Measurements from ENCODE around the gene CGREF1.

CGREF1 gene

GRCh38 chr2:27074738-27075565, 44.0 kb downstream of the CGREF1 start:
- no peak for DNase-seq (ENCODE audit: low spot score)

DNA sequence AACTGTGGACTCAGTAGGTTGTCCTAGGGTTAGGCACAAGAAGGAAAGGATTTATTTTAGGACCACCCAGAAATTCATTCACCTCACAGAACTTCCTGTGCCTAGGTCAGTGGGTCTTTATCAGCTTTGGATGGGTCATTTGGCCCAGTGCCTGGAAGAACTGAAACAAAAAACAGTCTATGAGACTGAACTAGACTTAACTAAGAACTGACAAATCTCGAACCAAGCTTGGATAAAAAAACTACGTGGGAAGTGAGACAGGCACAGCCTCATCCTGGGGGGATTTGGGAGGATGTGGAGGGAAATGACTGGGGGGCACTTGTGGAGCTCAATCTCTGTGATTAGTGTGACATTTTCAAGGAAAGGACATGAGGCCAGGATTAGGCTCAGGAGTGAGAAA, 45.1 kb downstream of the CGREF1 start:
- no peak for DNase-seq (ENCODE audit: low spot score)

DNA sequence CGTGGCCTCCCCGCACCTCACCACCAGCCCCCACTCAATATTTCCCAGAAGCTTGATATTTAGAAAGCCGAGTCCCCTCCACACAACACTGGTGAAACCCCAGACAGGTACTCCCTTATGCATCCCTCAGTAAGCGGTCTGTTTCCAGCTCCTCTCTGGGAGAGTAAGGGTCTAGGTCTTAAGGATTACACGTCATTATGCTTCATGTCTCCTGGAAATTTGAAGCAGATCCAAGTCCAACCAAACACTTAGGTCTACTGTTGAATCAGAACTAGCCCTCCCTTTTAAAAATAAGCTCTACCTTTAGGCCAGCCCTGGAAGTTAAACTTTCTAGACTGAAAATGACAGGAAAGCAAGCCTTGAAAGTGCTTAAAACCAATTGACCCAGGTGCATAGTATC, 46.0 kb downstream of the CGREF1 start:
- DNase-seq (ENCODE audit: low spot score), result no peak

DNA sequence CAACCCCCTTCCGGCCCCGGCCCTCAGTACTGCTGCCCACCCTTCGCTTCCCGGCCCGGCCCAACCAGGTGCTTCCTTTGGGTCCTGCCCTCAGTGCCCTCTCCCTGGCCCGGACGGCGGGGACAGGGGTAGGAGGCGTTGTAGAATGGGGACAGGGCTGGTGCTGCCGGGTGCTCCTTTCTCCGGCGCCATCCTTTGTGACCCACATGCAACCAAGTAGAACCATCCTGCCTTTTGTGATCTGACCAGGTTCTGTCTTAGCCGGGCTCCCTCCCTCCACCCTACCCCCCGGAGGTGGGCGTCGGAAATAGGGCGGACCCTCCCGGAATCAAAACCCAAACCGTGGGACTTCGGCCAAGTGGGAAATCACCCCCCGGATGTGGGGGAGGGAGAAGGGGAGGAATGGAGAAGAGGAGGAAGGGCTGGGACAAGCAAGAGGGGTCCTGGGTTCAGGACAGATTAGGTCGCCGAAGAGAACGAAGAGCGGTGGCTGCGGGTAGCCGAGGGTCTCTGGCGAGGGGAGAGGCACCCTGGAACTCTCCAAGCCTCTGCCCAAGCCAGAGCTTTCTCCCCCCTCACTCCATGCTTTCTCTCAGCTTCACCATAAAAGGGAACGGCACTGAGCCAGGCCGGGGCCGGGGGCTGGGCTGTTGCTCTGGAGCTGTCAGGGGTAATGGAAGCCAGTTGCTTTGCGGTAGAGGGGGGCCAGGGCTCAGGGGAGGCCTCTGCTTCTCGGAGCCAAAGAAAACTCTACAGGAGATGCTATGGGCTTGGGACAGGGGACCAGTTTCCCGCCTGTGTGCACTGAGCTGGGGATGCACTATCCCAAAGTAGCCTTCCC, 46.7 kb downstream of the CGREF1 start:
- peak; percentile 90 for DNase-seq (ENCODE audit: low spot score)

- DNase-seq (ENCODE audit: low spot score), result peak; percentile 95
These were observed 47.5 kb downstream of the CGREF1 start, which contains the start of gene OST4 for GRCh38 chr2:27071277-27071989. Gene OST4, minus strand, starts transcription at chr2:27071654.

GRCh38 chr2:27070653-27071276, 48.2 kb downstream of the CGREF1 start:
- DNase-seq (ENCODE audit: low spot score), result no peak

DNA sequence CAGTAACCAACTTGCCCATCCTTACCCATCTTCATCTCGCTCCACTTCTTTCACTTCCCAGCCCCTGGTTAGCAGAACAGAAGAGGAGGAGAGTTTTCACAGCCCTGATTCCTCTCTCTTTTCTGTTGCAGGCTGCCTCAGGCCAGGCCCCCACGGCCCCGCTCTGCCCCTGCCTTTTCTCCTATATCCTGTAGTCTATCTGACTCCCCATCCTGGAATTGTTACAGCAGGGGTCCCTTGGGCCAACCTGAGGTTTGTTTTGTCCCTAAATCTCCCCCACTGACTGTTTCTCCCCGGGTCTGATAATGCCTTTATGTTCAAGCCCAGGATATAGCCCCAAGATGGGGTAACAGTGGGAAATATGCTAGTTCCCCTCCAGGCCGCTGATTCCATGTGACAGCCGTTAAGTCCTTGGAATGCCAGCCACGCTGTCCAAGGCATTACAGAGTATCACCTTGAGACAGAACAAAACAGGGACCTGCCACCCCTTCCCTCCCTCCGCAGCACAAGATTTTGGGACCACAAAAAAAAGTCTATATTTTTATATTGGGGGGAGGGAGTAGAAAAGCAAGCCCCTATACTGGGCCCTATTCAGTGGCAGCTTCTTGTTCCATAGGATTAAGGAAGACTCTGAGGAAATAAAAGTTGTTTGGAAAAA, 48.8 kb downstream of the CGREF1 start:
- DNase-seq (ENCODE audit: low spot score), result no peak

GRCh38 chr2:27069436-27069835, 49.5 kb downstream of the CGREF1 start:
- no peak for DNase-seq (ENCODE audit: low spot score)

- no peak for DNase-seq (ENCODE audit: low spot score)
These were observed 51.5 kb downstream of the CGREF1 start for GRCh38 chr2:27067385-27067784.

GRCh38 chr2:27065128-27065527, 53.8 kb downstream of the CGREF1 start:
- DNase-seq (ENCODE audit: low spot score), result no peak

- DNase-seq (ENCODE audit: low spot score), result no peak
These were observed 58.6 kb downstream of the CGREF1 start for GRCh38 chr2:27060323-27060722.

DNA sequence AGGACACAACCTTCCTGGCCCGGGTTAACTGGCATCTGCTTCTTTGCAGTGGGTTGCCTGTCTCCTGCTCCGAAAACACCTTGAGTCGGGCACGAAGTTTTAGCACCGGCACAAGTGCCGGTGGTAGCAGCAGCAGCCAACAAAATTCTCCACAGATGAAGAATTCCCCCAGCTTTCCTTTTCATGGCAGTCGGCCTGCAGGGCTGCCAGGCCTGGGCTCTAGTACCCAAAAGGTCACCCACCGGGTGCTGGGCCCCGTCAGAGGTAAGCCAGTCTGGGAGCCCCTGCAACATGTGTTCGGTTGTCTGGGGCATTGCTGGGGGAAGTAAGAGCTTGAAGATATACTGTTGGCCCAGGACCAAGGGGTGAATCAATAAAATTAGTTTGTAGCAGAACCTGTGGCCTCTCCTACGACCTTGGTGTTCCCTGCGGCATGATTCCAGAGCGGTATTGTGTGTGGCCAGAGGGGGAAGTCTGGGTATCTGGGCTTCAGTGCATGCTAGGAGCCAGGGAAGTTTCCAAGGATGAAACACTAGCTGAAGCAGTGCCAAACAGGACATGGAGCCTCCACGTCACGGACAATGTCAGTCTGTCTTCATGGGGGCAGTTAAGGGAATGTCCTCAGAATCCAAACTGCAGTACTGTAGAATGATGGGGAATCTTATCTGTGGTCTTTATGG, 59.6 kb downstream of the CGREF1 start:
- DNase-seq (ENCODE audit: low spot score), result no peak

DNA sequence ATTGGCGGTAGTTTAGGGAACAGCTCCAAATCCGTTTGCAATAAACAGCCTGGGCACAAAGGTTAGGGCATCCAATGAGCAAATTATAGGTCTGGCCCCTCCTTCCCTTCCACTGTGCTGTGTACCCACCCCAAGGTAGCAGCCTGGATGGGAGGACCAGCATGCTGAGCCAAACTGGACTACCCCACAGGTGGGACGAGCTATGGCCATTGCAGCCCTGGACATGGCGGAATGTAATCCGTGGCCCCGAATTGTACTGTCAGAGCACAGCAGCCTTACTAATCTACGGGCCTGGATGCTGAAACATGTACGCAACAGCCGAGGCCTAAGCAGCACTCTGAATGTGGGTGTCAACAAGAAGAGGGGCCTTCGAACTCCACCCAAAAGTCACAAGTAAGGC, 60.7 kb downstream of the CGREF1 start:
- DNase-seq (ENCODE audit: low spot score), result no peak

DNA sequence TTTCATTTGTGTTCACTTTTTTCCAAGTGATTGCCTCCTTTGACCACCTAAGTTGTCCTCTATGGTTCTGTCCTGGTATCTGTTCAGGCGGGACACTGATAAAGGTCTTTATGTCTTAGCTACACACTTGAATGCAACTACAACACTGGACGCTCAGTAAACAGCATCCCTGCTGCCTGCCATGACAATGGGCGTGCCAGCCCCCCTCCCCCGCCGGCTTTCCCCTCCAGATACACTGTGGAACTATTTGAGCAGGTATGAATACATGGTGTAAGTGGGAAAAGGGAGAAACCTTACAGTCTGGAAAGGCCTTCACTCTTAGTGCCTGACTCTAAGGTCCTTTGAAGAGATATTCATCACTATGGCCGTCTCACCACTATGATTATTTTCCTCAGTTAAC, 61.7 kb downstream of the CGREF1 start:
- no peak for DNase-seq (ENCODE audit: low spot score)

- no peak for DNase-seq (ENCODE audit: low spot score)
These were observed 64.2 kb downstream of the CGREF1 start for GRCh38 chr2:27054721-27055120.

- DNase-seq (ENCODE audit: low spot score), result no peak
These were observed 65.2 kb downstream of the CGREF1 start for GRCh38 chr2:27053776-27054175.

DNA sequence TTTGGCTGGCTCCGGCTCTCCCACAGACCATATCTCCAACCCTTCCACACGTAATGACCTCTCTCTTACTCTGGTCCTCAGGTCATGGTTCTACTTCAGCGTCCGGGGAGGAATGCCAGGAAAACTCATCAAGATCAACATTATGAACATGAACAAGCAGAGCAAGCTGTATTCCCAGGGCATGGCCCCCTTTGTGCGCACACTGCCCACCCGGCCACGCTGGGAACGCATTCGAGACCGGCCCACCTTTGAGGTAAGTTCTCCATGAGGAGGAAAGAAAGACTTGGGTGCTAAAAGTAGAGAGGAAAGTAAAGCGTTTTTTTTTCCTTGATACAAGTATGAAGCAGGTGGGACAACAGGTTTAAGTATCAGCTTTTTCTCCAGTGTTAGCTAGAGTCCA, 65.6 kb downstream of the CGREF1 start:
- DNase-seq (ENCODE audit: low spot score), result no peak

DNA sequence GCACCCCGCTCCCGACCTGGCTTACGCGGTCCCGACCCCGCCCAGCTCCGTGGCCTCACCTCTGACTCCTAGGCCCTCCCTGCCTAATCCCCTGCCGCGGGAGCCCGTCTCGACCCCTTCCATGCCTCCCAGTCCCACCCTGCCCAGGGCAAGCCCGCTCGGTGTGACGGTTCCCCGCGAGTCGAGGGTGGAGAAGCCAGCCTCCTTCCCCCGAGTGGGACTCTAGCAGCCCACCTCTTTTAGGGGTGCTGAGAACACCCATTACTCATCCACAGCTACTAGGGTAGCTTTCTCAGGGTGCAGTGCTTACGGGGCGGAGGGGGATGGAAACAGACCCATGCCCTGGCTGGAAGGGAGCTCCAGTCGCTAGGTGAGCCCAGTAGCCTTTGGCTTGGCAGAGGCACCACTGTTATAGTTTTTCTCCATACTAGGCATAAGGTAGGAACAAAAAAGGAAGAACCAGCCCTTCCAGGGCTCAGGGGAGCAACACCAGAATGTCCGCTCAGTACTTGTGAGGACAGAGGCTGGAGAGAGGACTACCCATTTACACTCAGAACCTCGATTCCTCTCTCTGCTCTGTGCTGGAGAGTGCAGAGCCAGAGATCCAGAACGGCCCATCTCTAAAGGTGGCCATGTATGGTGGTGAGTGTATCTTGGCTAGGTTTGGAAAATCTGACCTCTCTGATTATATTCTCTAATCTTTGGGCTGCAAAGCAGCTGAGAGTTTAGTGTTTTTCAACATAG, 66.9 kb downstream of the CGREF1 start:
- DNase-seq (ENCODE audit: low spot score), result peak; percentile 72

DNA sequence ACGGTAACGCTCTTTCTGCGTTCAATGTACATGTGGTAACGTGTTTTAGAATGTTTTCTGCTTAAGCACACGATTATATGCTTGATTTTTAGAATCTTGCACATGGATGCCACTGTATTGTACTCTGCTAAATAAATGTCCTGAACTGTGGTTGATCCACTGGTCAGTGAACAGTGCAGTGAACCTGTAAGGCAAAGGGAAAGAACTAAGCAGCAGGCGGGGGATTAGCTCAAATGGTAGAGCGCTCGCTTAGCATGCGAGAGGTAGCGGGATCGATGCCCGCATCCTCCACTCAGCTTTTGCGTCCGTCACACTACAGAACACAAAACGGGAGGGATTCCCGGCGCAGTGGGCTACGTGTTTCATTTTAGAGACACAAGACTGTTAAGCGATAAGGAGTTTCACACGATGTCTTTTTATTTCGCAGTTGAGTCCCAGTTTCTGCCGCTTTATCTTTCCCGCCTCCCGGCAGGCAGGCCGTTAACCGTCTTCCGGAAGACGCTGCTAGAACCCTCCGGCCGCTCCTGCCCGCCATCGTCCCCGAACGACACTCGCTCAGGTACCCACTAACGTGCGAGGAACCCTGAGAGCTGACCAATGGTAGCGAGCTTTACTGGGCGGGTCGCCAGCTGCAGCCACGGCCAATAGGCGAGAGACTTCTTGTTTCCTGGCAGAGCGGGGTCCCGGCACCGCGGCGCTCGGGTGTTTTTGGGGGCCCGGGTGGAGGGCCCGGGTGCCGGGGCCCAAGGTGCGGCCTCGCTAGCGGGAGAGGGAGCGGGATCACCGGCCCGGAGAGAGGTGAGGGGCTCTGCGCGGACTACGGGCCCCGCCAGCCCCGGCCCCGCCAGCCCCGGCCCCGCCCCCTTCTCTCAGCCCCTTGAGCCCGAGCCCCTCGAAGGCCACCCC, 67.7 kb downstream of the CGREF1 start, which contains the start of gene AGBL5:
Gene AGBL5, plus strand, starts transcription at position 673 of the 906 bp plus-strand sequence. CDS start 1,291 bp downstream, outside the sequence.
- DNase-seq (ENCODE audit: low spot score), result peak; percentile 97

All from left forelimb (tissue), 1 donor.